HL-60 (cell line): Measurements from ENCODE around the gene CADM1.

Experiments used
- DNase-seq, 2 experiments: peaks; one replicate each; pipeline ENCODE4 v3.0.0-alpha.2; 2010 to 2020; ENCODE audit warnings: low read depth in 1 of 2, low spot score in 1 of 2
- H3K27ac ChIP-seq: fragments of 250-450 bp; sonication (Bioruptor Pico); replicated peaks from 2 replicates; pipeline ENCODE4 v1.5.1; 2020; ENCODE audit warnings: mild to moderate bottlenecking, moderate library complexity
- H3K27me3 ChIP-seq: fragments of 250-450 bp; sonication (Bioruptor Pico); 2 replicates; pipeline ENCODE4 v1.5.1; 2021; ENCODE audit warnings: mild to moderate bottlenecking, moderate library complexity; ENCODE audit not compliant: insufficient read depth, poor library complexity, severe bottlenecking
- H3K4me3 ChIP-seq: replicated peaks from 2 replicates; pipeline ENCODE4 v1.5.1; 2011; ENCODE audit warnings: mild to moderate bottlenecking, control low read depth, low read length; ENCODE audit not compliant: insufficient read depth
- CTCF ChIP-seq: IDR thresholded peaks from one replicate; pipeline ENCODE4 v1.5.1; 2011; ENCODE audit warnings: low read length, control low read depth, inconsistent platforms; ENCODE audit not compliant: insufficient read depth
- GABPA ChIP-seq: IDR thresholded peaks from 2 replicates; pipeline ENCODE4 v1.6.1; 2012; ENCODE audit warnings: low read depth
- POLR2AphosphoS5 ChIP-seq: IDR thresholded peaks from 2 replicates; pipeline ENCODE4 v1.6.1; 2012; ENCODE audit warnings: low read depth
- REST ChIP-seq: IDR thresholded peaks from 2 replicates; pipeline ENCODE4 v1.6.1; 2012; ENCODE audit warnings: low read depth; ENCODE audit not compliant: insufficient replicate concordance
- SPI1 ChIP-seq: IDR thresholded peaks from 2 replicates; pipeline ENCODE4 v1.6.1; 2012; ENCODE audit warnings: low read depth, mild to moderate bottlenecking, borderline replicate concordance

Gene CADM1

GRCh38 chr11:115344846-115345245 is 159.4 kb downstream of the CADM1 start:
- Histone ChIP-seq H3K27me3 (peaks cover 2% of the 10 kb centered on the region), H3K4me3 (no peak overlapping the region), H3K27ac (no peak overlapping the region)
- no peak for TF ChIP-seq GABPA
- no peak for TF ChIP-seq SPI1
- TF ChIP-seq POLR2AphosphoS5 = no peak
- no peak for TF ChIP-seq REST
- TF ChIP-seq CTCF = no peak
- no peak for DNase-seq

- no peak for DNase-seq
- Histone ChIP-seq H3K4me3 (no peak overlapping the region), H3K27ac (no peak overlapping the region), H3K27me3 (no peaks in the 10 kb centered on the region)
- no peak for TF ChIP-seq GABPA
- TF ChIP-seq SPI1 = no peak
- no peak for TF ChIP-seq CTCF
- no peak for TF ChIP-seq POLR2AphosphoS5
- TF ChIP-seq REST = no peak
Observed at GRCh38 chr11:115342142-115342541, 162.1 kb downstream of the CADM1 start.

GRCh38 chr11:115340874-115341273 is 163.3 kb downstream of the CADM1 start:
- TF ChIP-seq GABPA (no peak), REST (no peak), POLR2AphosphoS5 (no peak), SPI1 (no peak), CTCF (no peak)
- DNase-seq = no peak
- no peaks in the 10 kb centered on the region for H3K27me3 ChIP-seq
- H3K4me3 ChIP-seq = no peak overlapping the region
- no peak overlapping the region for H3K27ac ChIP-seq
